GM10248 (cell line): ENCODE results near the gene GCK.

Experiments used
- CTCF ChIA-PET: fragments of 300-600 bp; sonication (Branson Sonifier 250); formaldehyde crosslinking; extraction: SDS; loops from one replicate; lab custom pipeline; 2021; ENCODE audit warnings: antibody characterized with exemption; lab: Yijun Ruan, JAX
- POLR2A ChIA-PET: fragments of 350-650 bp; sonication (Branson Sonifier 250); formaldehyde crosslinking; extraction: SDS; loops from one replicate; lab custom pipeline; 2020; ENCODE audit warnings: antibody characterized with exemption; lab: Yijun Ruan, JAX
- DNase-seq: peaks from one replicate; pipeline ENCODE4 v3.0.0; 2012; ENCODE audit errors: extremely low spot score
- CTCF ChIP-seq: IDR thresholded peaks from 2 replicates; pipeline ENCODE4 v1.5.1; 2012; ENCODE audit warnings: mild to moderate bottlenecking, low read depth; ENCODE audit errors: extremely low read depth, missing control alignments, control extremely low read depth

Gene GCK

GRCh38 chr7:44154703-44155102 lies 34.5 kb downstream of the GCK start:
- POLR2A ChIA-PET, result no interaction called here
- CTCF ChIA-PET, result no interaction called here
- no peak for TF ChIP-seq CTCF
- no peak for DNase-seq

- no peak for DNase-seq
- POLR2A ChIA-PET, result no interaction called here
- CTCF ChIA-PET, result interaction anchor here (1.0 to 1.4 kb wide), 2 partner anchors 41 to 411 kb away, joined by 3 to 4 read pairs; no protein-coding TSS in a partner anchor
- TF ChIP-seq CTCF, result no peak
These were observed 35.3 kb downstream of the GCK start for GRCh38 chr7:44153948-44154335.

- TF ChIP-seq CTCF, result no peak
- DNase-seq, result no peak
- CTCF ChIA-PET, result interaction anchor here (0.9 to 1.4 kb wide), 3 partner anchors 10 to 412 kb away, joined by 3 to 4 read pairs (median 4); no protein-coding TSS in a partner anchor
- POLR2A ChIA-PET, result no interaction called here
These were observed 36.0 kb downstream of the GCK start for GRCh38 chr7:44152971-44153947.

- TF ChIP-seq CTCF, result no peak
- POLR2A ChIA-PET, result no interaction called here
- DNase-seq, result no peak
- CTCF ChIA-PET, result no interaction called here
These were observed 37.3 kb downstream of the GCK start for GRCh38 chr7:44151956-44152355.

- TF ChIP-seq CTCF, result no peak
- DNase-seq, result no peak
- ChIA-PET CTCF (interaction anchor here (1.2 to 1.9 kb wide), 4 partner anchors 30 to 106 kb away, joined by 3 to 4 read pairs (median 4); no protein-coding TSS in a partner anchor), POLR2A (no interaction called here)
These were observed 38.0 kb downstream of the GCK start for GRCh38 chr7:44150966-44151941.

- TF ChIP-seq CTCF, result no peak
- ChIA-PET CTCF (interaction anchor here (1.2 to 1.9 kb wide), 5 partner anchors 19 to 107 kb away, joined by 3 to 4 read pairs (median 4); no protein-coding TSS in a partner anchor), POLR2A (no interaction called here)
- peak; percentile 64 for DNase-seq
These were observed 38.8 kb downstream of the GCK start for GRCh38 chr7:44150466-44150832.
